Endometrial microvascular endothelial cells (primary cell): ENCODE data around the gene ANTXR1. TPM values are rescaled to one million over a fixed set of nuclear protein-coding genes. Genes with fewer than 3 reads are reported as not detected.
"Not testable (repeated sequence)": the region's sequence is repeated elsewhere in the genome, so short reads cannot be mapped to it uniquely, and the experiment has no call there.

Source experiments
- in situ Hi-C: cut with HindIII; loops from 2 replicates; pipeline ENCODE4 v1.10.0; 2017; ENCODE audit warnings: low sequenced_read_pairs, low pct_unique_long_range_greater_than_20kb; ENCODE audit errors: inconsistent ontology term
- total RNA-seq: library from RNA; depleted of rRNA; stranded (reverse); fragments of >200 nt; gene quantifications from one replicate; pipeline ENCODE4 v1.2.3, GENCODE V29; 2015; ENCODE audit errors: inconsistent ontology term

The ANTXR1 gene
- total RNA-seq, 1 donor from 2014 or later, result 5.6 TPM

DNA sequence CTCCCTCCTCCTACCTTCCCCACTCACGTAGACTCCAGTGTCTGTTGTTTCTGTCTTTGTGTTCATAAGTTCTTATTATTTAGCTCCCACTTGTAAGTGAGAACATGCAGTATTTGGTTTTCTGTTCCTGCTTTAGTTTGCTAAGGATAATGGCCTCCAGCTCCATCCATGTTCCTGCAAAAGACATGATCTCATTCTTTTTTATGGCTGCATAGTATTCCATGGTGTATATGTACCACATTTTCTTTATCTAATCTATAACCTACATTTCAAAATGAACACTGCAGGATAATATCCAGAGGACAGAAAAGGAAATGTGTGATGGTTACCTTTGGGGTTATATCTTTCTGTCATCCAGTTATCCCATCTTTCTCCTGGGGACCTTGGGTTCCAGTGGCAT lies 218.0 kb downstream of the ANTXR1 start:
- in situ Hi-C loops, result not testable (repeated sequence)

DNA sequence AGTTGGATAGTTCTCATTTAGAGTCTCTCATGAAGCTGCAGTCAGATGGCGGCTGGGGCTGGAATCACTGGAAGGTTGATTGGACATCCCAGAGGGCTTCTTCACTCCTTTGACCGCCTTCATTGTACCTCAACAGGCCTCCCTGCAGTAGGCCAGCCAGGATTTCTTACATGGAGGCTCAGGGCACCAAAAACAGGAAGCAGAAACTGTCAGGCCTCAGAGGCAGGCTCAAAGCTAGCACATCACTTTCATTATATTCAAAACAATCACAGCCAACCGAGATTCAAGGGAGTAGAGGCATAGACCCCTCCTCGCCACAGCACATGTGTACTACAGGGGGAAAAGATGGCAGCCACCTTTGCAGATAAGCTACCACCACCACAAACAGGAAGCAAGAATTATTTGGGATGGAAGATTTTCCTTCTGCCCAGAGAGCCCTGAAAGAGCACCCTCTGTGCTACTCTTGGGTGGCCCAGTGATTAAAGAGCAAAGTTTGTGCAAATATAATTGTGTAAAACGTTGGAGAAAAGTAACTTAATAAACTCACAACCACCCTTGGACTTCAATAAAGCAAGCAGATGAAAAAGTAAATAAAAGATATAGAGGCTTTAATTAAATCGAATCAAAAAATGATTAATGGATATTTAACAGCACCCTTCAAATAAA lies 218.8 kb downstream of the ANTXR1 start:
- in situ Hi-C loops, result no loop called here

GRCh38 chr2:69235835-69236234 lies 222.9 kb downstream of the ANTXR1 start:
- in situ Hi-C loops, result not testable (repeated sequence)

GRCh38 chr2:69237070-69237670 lies 224.2 kb downstream of the ANTXR1 start:
- in situ Hi-C loops, result no loop called here

DNA sequence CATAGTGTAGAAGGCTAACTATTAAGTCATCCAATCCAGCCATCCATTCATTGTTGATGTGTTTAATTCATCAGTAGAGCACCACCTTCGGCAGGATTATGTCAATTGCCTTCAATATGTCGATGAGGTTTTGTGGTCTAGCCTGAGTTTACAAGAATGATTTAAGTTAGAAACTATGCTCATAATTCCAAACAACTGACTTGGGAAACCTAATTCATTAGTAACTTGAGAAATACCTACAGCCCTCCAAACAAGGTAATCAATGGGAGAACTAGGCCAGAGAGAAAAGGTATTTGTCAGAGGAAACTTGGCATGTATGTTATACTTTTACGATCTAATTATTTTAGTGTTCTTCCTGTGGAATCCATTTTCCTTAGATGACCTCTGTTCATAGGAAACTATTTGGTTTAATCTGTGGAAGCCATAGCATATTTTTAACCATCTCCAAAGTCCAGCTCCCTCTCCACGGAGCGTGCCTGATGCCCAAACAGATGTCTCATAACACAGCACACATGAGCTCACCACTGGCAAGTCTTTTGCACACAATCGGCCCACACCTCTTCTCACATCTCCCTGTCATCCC lies 225.6 kb downstream of the ANTXR1 start:
- in situ Hi-C loops, result no loop called here

- in situ Hi-C loops, result no loop called here
Measured at GRCh38 chr2:69241093-69241492, 228.1 kb downstream of the ANTXR1 start.

- in situ Hi-C loops, result no loop called here
Measured at GRCh38 chr2:69241664-69242514, 228.9 kb downstream of the ANTXR1 start.

DNA sequence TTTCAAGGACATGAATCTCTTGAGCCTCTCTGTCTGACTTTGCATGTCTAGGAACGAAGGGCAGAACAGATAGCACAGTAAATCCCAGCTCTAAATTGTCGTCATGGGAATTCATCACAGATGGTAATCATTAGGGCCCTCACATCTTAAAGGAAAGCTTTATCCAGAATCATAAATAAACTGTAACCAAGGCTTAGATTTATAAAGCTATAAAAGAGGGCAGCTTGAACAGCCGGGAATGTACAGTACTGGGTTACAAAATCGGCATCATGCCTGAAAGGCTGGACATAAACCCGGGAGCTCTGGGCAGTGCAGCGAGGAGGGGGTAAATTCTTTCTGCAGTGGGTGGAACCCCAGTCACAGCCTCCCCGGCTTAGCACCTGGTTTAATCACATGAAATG lies 229.7 kb downstream of the ANTXR1 start:
- in situ Hi-C loops, result no loop called here

DNA sequence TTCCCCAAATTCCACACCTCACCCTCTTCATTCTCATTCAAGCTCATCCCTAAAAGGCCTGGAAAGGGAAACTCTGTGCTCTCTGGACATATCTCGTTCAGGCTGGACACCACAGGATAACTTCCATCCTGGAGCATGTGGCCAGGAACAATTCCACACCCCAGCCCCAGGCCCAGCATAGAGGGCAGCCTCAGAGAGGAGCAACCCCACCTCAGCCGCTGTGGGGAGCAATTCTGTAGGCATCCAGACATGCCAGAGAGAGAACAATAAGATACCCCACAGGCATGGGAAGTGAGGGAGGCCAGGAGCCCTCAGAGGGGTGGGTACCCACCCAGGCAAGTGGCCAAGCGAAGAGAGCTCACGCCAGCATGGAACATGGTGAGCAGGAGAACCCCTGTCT lies 230.7 kb downstream of the ANTXR1 start:
- in situ Hi-C loops, result no loop called here

GRCh38 chr2:69244882-69245281 lies 231.9 kb downstream of the ANTXR1 start:
- in situ Hi-C loops, result no loop called here

GRCh38 chr2:69247583-69247982 lies 234.6 kb downstream of the ANTXR1 start:
- in situ Hi-C loops, result no loop called here

GRCh38 chr2:69248232-69248631 lies 235.3 kb downstream of the ANTXR1 start:
- in situ Hi-C loops, result no loop called here

- in situ Hi-C loops, result no loop called here
Measured at GRCh38 chr2:69250981-69251380, 238.0 kb downstream of the ANTXR1 start.

GRCh38 chr2:69251943-69252342 lies 239.0 kb downstream of the ANTXR1 start:
- in situ Hi-C loops, result no loop called here

- in situ Hi-C loops, result no loop called here
Measured at GRCh38 chr2:69253112-69253511, 240.1 kb downstream of the ANTXR1 start.

GRCh38 chr2:69253611-69254301 lies 240.8 kb downstream of the ANTXR1 start:
- in situ Hi-C loops, result no loop called here

DNA sequence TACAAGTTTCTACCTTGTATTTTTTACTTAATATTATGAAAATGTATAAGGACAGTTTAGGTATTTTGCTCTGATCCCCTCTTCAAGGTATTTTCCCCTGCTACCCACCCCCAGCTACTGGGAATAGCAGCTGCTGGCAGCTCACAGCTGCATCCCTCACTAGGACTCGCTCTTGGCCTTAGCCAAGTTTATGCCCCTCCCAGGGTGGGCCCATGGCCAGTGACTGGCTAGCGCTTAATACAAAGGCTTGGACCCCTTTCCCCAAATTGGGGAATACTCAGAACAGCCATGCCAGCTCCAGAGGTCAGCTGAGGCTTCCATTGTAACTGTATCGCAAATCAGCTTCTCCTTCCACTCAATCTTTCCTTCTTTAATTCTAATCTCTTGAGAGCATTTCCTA lies 242.8 kb downstream of the ANTXR1 start:
- in situ Hi-C loops, result no loop called here

DNA sequence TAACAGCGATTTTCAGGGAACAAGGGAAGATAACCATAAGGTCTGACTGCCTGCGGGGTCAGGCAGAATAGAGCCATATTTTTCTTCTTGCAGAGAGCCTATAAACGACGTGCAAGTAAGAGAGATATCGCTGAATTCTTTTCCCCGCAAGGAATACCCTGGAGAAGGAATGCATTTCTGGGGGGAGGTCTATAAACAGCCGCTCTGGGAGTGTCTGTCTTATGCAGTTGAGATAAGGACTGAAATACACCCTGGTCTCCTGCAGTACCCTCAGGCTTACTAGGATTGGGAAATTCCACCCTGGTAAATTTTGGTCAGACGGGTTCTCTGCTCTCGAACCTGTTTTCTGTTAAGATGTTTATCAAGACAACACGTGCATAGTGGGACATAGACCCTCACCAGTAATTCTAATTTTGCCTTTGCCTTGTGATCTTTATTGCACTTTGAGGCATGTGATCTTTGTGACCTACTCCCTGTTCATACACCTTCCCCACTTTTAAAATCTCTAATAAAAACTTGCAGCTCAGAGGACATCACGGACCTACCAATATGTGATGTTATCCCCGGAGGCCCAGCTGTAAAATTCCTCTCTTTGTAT lies 247.1 kb downstream of the ANTXR1 start:
- in situ Hi-C loops, result not testable (repeated sequence)

DNA sequence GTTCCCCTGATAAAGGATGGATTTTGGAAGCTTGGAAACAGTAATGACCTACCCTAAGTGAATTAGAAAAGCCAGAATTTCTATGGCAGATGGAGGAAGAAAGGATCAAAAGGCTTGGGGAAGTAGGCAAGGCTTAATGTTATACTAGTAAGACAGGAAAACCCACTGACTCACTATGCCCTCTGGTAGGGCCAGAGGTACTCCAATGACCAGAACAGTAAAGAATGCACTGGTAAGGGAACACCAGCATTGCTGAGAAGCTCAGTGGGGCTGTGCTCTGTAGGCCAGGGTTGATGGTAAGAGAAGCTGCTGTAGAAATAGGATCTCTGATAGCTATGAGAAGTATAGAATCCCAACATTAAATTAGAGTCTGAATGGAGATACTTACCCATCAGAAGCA lies 247.7 kb downstream of the ANTXR1 start:
- in situ Hi-C loops, result no loop called here
